Loucy (cell line): ENCODE data around the gene KPNB1.

ENCODE experiments used
- H2AFZ ChIP-seq: fragments of 200-600 bp; sonication (generic); 2 replicates; pipeline ENCODE4 v1.6.0; 2016; ENCODE audit warnings: antibody characterized with exemption, mild to moderate bottlenecking, low read length, moderate library complexity
- H3F3A ChIP-seq: fragments of 200-600 bp; 2 replicates; pipeline ENCODE4 v1.6.0; 2016; ENCODE audit warnings: antibody characterized with exemption, low read depth, mild to moderate bottlenecking
- H3K27me3 ChIP-seq: fragments of 200-600 bp; sonication (generic); 2 replicates; pipeline ENCODE4 v1.6.1; 2014; ENCODE audit warnings: low read length, mild to moderate bottlenecking; ENCODE audit not compliant: insufficient read depth, poor library complexity, severe bottlenecking
- H3K36me3 ChIP-seq: fragments of 200-600 bp; sonication (generic); 2 replicates; pipeline ENCODE4 v1.6.1; 2016; ENCODE audit warnings: low read length; ENCODE audit not compliant: insufficient read depth
- H3K4me1 ChIP-seq: fragments of 200-600 bp; sonication (generic); 2 replicates; pipeline ENCODE4 v1.5.1; 2014; ENCODE audit warnings: low read length, mild to moderate bottlenecking; ENCODE audit not compliant: insufficient read depth, poor library complexity, severe bottlenecking
- H3K4me2 ChIP-seq: fragments of 200-600 bp; sonication (generic); 2 replicates; pipeline ENCODE4 v1.6.0; 2014; ENCODE audit warnings: antibody characterized with exemption, low read length, low read depth, mild to moderate bottlenecking; ENCODE audit not compliant: poor library complexity, severe bottlenecking
- H3K4me3 ChIP-seq: fragments of 200-600 bp; sonication (generic); 2 replicates; pipeline ENCODE4 v1.5.1; 2014; ENCODE audit warnings: low read length, mild to moderate bottlenecking, mixed read lengths; ENCODE audit not compliant: poor library complexity, severe bottlenecking
- H3K79me2 ChIP-seq: fragments of 200-600 bp; sonication (generic); 2 replicates; pipeline ENCODE4 v1.6.1; 2014; ENCODE audit warnings: low read length; ENCODE audit not compliant: insufficient read depth
- H3K9ac ChIP-seq: fragments of 200-600 bp; sonication (generic); 2 replicates; pipeline ENCODE4 v1.6.0; 2014; ENCODE audit warnings: mild to moderate bottlenecking, low read depth, low read length, moderate library complexity; ENCODE audit not compliant: poor library complexity, severe bottlenecking
- H3K9me2 ChIP-seq: fragments of 200-600 bp; sonication (generic); replicated peaks from 2 replicates; pipeline ENCODE4 v1.6.1; 2016; ENCODE audit warnings: low read depth, low read length, mixed read lengths
- H3K9me3 ChIP-seq: fragments of 200-600 bp; sonication (generic); 2 replicates; pipeline ENCODE4 v1.6.1; 2014; ENCODE audit warnings: mild to moderate bottlenecking, antibody characterized with exemption, low read length, low read depth; ENCODE audit not compliant: insufficient read depth
- H4K20me1 ChIP-seq: fragments of 200-600 bp; sonication (generic); 2 replicates; pipeline ENCODE4 v1.6.0; 2014; ENCODE audit warnings: antibody characterized with exemption, low read length, mild to moderate bottlenecking; ENCODE audit not compliant: insufficient read depth, poor library complexity, severe bottlenecking
- EZH2phosphoT487 ChIP-seq: fragments of 200-600 bp; IDR thresholded peaks from 2 replicates; pipeline ENCODE4 v1.6.1; 2018; ENCODE audit warnings: antibody characterized with exemption, mild to moderate bottlenecking, moderate library complexity, borderline replicate concordance
- TF ChIP-seq, protein P1 (sequence below): fragments of 200-600 bp; sonication (generic); conservative IDR thresholded peaks from 2 replicates; pipeline ENCODE4 v1.5.1; 2014; ENCODE audit warnings: mild to moderate bottlenecking, antibody characterized with exemption, low read length

The KPNB1 gene

DNA sequence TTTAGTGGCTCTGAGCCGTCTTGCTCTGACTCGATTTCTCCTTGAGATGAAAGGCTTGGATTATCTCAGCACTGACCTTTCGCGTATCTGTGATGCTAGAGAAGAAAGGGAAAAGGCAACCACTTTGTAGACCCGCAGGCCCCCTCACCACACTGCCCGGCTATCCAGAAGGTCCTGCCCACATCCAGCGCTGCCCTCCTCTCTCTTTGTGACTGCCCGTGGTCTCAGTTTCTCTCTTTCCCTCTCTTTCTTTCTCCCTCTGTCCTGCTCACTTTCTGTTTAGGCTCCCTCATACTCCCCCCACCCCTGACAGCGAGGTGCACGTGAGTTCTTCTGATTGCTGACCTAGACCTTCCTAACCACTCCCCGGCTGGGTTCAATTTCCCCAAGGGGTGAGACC, 70.5 kb downstream of the KPNB1 start:
- Histone ChIP-seq H3K36me3 (no peaks in the 10 kb centered on the region), H3K9me2 (no peaks in the 10 kb centered on the region), H2AFZ (no peak overlapping the region), H3K9ac (no peak overlapping the region), H4K20me1 (no peaks in the 10 kb centered on the region), H3K27me3 (no peaks in the 10 kb centered on the region), H3K4me3 (no peak overlapping the region), H3K9me3 (no peaks in the 10 kb centered on the region), H3F3A (no peaks in the 10 kb centered on the region), H3K79me2 (no peaks in the 10 kb centered on the region), H3K4me2 (peak overlapping the region; percentile 58), H3K4me1 (peaks cover 41% of the 10 kb centered on the region)
- TF ChIP-seq, protein P1, sequence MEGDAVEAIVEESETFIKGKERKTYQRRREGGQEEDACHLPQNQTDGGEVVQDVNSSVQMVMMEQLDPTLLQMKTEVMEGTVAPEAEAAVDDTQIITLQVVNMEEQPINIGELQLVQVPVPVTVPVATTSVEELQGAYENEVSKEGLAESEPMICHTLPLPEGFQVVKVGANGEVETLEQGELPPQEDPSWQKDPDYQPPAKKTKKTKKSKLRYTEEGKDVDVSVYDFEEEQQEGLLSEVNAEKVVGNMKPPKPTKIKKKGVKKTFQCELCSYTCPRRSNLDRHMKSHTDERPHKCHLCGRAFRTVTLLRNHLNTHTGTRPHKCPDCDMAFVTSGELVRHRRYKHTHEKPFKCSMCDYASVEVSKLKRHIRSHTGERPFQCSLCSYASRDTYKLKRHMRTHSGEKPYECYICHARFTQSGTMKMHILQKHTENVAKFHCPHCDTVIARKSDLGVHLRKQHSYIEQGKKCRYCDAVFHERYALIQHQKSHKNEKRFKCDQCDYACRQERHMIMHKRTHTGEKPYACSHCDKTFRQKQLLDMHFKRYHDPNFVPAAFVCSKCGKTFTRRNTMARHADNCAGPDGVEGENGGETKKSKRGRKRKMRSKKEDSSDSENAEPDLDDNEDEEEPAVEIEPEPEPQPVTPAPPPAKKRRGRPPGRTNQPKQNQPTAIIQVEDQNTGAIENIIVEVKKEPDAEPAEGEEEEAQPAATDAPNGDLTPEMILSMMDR = no peak

DNA sequence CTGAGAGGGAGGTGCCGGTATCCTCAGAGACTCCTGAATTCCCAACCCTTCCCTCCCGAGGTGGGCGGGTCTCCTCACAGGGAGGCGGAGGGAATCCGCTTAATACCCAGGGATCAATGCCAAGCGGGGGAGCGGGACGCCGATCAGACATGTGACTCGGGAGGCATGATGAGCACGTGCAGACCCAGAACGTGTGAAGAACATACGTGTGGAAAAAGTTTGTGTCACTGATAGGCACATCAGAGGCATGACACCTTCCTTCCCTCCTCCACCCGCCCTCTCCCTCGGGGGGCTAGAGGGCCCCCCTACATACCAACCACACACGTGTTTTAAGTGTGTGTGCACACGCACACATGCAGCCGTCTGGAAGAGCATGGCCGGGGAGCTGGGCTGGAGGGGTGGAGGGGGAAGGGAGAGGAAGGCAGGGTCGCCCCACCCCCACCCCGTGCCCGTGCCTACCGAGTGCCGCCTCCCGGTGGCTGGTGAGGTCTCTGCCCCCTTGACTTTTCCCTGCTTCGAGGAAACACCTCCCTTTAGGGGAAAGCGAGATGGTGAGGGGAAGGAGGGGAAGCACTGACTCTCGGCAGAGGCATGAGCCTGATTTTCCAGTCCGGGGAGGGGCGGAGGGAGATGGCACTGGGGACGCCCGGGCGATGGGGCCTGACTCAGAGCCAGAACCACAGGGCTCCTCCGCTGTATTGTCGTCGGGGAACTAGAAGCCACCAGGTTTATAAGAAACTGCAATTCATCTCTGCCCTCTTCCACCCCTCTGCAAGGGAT, 71.2 kb downstream of the KPNB1 start:
- Histone ChIP-seq H4K20me1 (no peaks in the 10 kb centered on the region), H3K9me3 (no peaks in the 10 kb centered on the region), H3K4me1 (peaks cover 41% of the 10 kb centered on the region), H3K27me3 (no peaks in the 10 kb centered on the region), H3K79me2 (no peaks in the 10 kb centered on the region), H3K9ac (no peak overlapping the region), H2AFZ (no peak overlapping the region), H3K9me2 (no peaks in the 10 kb centered on the region), H3K4me2 (no peak overlapping the region), H3K36me3 (no peaks in the 10 kb centered on the region), H3K4me3 (no peak overlapping the region), H3F3A (no peaks in the 10 kb centered on the region)
- TF ChIP-seq EZH2phosphoT487 = no peak
- TF ChIP-seq, protein P1 = peak; percentile 46

DNA sequence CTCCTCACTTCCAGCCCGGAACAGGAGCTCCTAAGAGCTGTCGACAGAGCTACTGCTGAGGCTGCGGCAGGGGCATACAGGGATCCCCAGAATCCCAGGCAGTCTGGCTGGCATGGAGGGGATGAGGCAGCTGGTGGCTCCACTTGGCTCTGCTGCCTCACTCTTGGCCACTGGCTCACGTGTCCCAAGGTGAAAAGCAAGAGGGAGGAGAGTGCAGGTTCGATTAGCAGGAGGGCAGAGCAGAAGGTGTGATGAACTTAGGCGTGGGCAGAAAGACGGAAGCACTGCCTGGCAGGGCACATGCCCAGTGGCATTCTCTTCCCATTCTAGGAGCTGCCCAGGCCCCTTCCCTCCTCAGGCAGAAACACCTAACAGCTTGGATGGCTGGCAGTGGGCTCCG, 72.0 kb downstream of the KPNB1 start:
- H3F3A ChIP-seq = no peaks in the 10 kb centered on the region
- no peak overlapping the region for H3K9ac ChIP-seq
- H3K36me3 ChIP-seq = no peaks in the 10 kb centered on the region
- no peaks in the 10 kb centered on the region for H3K9me2 ChIP-seq
- H3K4me1 ChIP-seq = peaks cover 41% of the 10 kb centered on the region
- no peak for TF ChIP-seq EZH2phosphoT487
- TF ChIP-seq, protein P1 = no peak
- no peaks in the 10 kb centered on the region for H3K27me3 ChIP-seq
- H2AFZ ChIP-seq = no peak overlapping the region
- no peaks in the 10 kb centered on the region for H3K79me2 ChIP-seq
- H4K20me1 ChIP-seq = no peaks in the 10 kb centered on the region
- H3K4me2 ChIP-seq = no peak overlapping the region
- no peak overlapping the region for H3K4me3 ChIP-seq
- H3K9me3 ChIP-seq = no peaks in the 10 kb centered on the region
